ENCODE data around the gene ITGA1.
"Not testable (repeated sequence)": the region's sequence is repeated elsewhere in the genome, so short reads cannot be mapped to it uniquely, and the experiment has no call there.

Gene ITGA1

GRCh38 chr5:52787600-52788504, at the start of gene ITGA1, which contains the start of gene PELO:
Gene ITGA1, plus strand, starts transcription at chr5:52787916. Its CDS starts 438 bp downstream, at chr5:52788354.
Gene PELO, plus strand, starts transcription at chr5:52787916. Its CDS starts 12,479 bp downstream, at chr5:52800395.
- DNase-seq, result no peak

- no peak for DNase-seq
These were observed 49.6 kb upstream of the ITGA1 start for GRCh38 chr5:52738095-52738506.

- DNase-seq, result no peak
These were observed 47.7 kb upstream of the ITGA1 start for GRCh38 chr5:52740007-52740406.

- no peak for DNase-seq
These were observed 44.7 kb upstream of the ITGA1 start for GRCh38 chr5:52743012-52743411.

- DNase-seq, result no peak
These were observed 44.2 kb upstream of the ITGA1 start for GRCh38 chr5:52743529-52743928.

GRCh38 chr5:52743970-52744369, 43.7 kb upstream of the ITGA1 start:
- DNase-seq, result peak; percentile 34

GRCh38 chr5:52744867-52745458, 42.8 kb upstream of the ITGA1 start:
- DNase-seq, result not testable (repeated sequence)

- DNase-seq, result no peak
These were observed 41.2 kb upstream of the ITGA1 start for GRCh38 chr5:52746539-52746938.

GRCh38 chr5:52748590-52748989, 39.1 kb upstream of the ITGA1 start:
- no peak for DNase-seq

GRCh38 chr5:52749666-52750065, 38.0 kb upstream of the ITGA1 start:
- no peak for DNase-seq

- no peak for DNase-seq
These were observed 36.6 kb upstream of the ITGA1 start for GRCh38 chr5:52751137-52751536.

GRCh38 chr5:52754051-52754450, 33.7 kb upstream of the ITGA1 start:
- no peak for DNase-seq

- no peak for DNase-seq
These were observed 30.2 kb upstream of the ITGA1 start for GRCh38 chr5:52757527-52757926.

- DNase-seq, result no peak
These were observed 29.7 kb upstream of the ITGA1 start for GRCh38 chr5:52758014-52758413.

- no peak for DNase-seq
These were observed 28.4 kb upstream of the ITGA1 start for GRCh38 chr5:52759331-52759730.

- DNase-seq, result peak; percentile 78
These were observed 26.9 kb upstream of the ITGA1 start for GRCh38 chr5:52760695-52761366.

- DNase-seq, result no peak
These were observed 20.4 kb upstream of the ITGA1 start for GRCh38 chr5:52767217-52767743.

GRCh38 chr5:52767766-52768480, 19.8 kb upstream of the ITGA1 start:
- peak; percentile 52 for DNase-seq

- DNase-seq, result no peak
These were observed 18.7 kb upstream of the ITGA1 start for GRCh38 chr5:52769061-52769460.

- no peak for DNase-seq
These were observed 17.3 kb upstream of the ITGA1 start for GRCh38 chr5:52770287-52770939.

- DNase-seq, result no peak
These were observed 16.2 kb upstream of the ITGA1 start for GRCh38 chr5:52771343-52772039.
